HG03457 (cell line): ENCODE results near the gene COG8.
"Not testable (repeated sequence)": the region's sequence is repeated elsewhere in the genome, so short reads cannot be mapped to it uniquely, and the experiment has no call there.

Source experiments
- ATAC-seq: cut with Tn5 transposase; IDR thresholded peaks from one replicate; pipeline ENCODE4 v1.9.1; 2021; ENCODE audit warnings: moderate number of reproducible peaks; ENCODE audit not compliant: unreplicated experiment

Gene COG8

DNA sequence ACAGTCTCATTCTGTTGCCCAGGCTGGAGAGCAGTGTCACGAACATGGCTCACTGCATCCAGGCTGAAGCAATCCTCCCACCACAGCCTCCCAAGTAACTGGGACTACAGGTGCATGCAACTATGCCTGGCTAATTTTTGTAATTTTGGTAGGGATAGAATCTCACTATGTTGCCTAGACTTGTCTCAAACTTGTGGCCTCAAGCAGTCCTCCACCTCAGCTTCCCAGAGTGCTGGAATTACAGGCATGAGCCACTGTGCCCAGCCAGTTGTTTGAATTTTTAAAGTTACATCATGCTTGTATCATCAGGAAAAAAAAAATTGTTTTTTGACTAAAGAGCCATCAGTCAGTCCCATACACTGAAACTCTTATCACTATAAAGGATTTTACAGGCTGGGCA lies 45.3 kb downstream of the COG8 start:
- no peak for ATAC-seq

DNA sequence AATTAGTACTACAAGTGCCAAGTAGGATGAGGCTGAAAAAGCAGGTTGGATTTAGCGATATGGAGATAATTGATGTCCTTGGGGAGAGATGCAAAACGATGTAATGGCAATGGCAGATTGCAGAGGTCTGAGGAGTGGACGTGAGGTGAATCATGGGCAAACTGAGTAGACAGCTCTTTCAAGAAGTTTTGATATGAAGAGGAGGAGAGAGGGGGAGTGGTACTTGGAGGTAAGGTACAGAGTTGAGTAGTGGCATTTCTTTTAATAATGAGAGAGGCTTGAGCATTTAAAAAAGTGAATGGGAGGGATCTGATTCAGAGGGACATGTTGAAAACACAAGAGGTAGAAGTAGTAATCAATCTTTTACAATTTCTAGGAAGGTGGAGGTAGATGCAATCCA lies 46.0 kb downstream of the COG8 start:
- ATAC-seq = no peak

GRCh38 chr16:69291657-69292056 lies 47.7 kb downstream of the COG8 start:
- ATAC-seq = not testable (repeated sequence)

GRCh38 chr16:69286941-69287713 lies 52.2 kb downstream of the COG8 start:
- ATAC-seq = no peak

- no peak for ATAC-seq
Observed at GRCh38 chr16:69285240-69285639, 54.1 kb downstream of the COG8 start.

DNA sequence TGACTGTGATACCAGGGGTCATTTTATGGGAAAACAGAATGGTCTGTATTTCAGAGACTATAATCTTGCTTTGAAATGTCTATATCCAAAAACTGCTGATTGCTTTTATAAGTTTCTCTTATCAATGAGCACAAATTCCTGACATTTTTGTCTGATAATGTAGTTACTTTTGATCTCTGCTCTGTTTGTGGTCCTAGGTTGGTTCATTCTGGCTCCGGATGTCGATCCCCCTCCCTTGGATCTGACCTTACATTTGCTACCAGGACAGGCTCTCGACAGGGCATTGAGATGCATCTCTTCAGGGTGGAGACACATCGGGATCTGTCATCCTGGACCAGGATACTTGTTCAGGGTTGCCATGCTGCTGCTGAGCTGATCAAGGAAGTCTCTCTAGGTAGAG lies 55.5 kb downstream of the COG8 start:
- ATAC-seq = no peak

DNA sequence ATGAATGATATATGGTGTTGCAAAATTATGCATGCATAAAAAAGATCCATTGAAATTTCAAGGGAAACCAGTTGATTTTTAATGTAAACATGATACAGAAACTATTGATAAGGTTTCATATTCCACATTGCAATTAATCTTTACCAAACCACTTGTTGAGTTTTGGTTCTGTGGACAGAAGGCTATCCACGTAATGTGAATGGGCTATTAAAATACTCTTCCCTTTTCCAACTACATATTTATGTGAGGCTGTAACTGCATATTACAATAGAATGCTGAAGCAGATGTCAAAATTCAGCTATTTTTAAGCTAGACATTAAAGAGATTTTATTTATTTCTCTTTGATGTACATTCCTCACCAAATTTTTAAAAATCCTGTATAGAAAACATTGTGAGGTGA lies 62.0 kb downstream of the COG8 start:
- ATAC-seq = no peak
